NOMO-1 treated with dmso at 0.1 percent for 144 hours (cell line): ENCODE data around the gene IGSF9.

ENCODE experiments used
- DNase-seq: peaks from one replicate; lab custom pipeline; 2025; ENCODE audit not compliant: unreplicated experiment; lab: John Stamatoyannopoulos, UW

IGSF9 gene

DNA sequence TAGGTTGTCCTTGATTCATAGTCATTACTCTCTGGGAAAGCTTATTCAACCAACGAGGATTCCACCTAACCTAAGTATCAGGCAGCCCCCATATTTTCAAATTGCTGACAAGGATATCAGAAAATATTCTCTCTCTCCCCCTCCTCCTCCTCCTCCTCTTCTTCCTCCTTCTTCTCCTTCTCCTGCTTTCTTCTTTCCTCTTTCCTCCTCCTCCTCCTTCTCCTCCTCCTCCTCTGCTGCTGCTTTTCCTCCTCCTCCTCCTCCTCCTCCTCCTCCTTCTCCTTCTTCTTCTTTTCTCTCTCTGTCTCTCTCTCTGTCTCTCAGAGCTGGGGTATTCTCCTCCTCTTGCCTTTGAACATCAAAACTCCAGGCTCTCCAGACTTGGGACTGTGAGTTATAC lies 2.5 kb upstream of the IGSF9 start:
- no peak for DNase-seq

DNA sequence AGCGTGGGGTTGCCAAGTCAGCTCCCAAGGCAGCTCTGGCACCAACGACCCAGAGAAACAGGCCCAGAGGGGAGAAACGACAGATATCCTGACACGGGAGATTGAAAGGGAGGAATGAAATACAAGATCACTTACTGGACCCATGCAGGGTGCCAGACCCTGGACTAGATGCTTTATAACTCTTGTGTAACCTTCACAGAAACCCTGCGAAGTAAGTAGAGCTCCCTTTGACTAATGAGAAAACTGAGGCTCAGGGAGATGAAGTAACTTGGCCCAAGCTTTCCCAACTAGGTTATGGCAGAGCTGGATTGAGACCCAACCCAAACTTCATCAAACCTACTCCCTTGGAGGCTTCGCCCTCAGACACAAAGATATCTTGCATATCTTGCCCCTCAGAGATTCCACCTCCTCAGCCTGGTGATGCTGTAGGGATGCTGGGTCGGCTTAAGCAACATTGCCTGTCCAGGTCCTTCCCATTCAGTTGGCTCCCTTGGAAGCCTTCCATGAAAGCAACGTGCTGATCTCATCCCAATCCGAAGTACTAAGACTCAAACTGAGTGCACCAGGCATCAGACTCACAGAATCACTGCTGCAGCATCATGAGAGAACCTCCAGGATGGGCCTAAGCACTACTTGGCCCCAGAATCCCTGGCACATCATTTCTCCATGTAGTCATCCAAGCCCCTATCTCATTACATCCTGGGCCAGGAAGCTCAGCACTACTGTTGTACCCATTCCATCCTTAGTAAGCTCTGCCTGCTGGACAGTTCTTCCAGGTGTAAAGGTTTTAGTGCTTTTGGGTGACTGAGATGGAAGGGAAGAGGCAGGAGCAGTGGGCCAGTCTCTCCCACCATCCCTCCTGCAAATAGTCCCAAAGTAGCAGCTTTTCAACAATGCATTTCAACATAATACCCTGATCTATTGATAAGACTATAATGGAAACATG lies 1.1 kb upstream of the IGSF9 start:
- no peak for DNase-seq

DNA sequence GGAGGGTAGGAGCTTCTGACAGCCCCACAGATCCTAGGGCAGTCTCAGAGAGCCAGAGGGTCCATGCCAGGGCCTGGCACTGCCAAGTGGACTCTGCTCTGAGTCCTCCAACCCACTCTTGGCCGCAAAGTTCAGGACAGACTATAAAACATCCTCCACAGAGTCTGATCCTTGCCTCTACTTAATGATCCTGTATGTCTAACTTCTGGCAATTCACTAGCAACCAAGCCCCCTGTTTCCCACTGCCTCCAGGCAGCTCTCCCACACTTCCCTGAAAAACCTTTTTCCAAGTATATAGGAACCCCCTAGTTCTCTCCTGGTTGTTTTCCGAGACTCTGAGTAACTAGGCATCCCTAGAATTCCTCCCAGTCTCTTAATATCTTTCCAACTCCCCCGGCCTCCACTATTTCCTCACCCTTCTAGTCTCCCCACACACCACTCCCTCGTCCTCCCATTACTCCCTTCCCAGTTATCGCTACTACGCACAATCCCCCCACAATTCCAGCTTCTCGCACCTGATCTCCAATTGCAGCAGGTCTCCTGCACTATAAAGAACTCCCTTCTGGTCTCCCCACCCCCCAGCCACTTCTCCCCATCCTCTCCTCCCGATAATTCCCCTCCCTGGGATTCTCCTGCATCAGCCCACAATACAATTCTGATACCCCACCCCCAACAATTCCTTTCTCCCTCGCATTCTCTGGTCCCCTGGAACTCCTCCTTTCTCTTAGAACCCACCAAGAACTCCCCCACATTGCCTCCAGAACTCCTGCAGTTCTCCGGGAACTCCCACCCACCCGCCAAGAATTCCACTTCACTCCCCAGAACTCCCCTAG lies 574 bp downstream of the IGSF9 start:
- no peak for DNase-seq

GRCh38 chr1:159943908-159944622 lies 1.3 kb downstream of the IGSF9 start:
- no peak for DNase-seq

- no peak for DNase-seq
Observed at GRCh38 chr1:159943278-159943640, 2.2 kb downstream of the IGSF9 start.

GRCh38 chr1:159942632-159943277 lies 2.7 kb downstream of the IGSF9 start:
- DNase-seq, result no peak

- DNase-seq, result no peak
Observed at GRCh38 chr1:159941591-159942560, 3.5 kb downstream of the IGSF9 start.

DNA sequence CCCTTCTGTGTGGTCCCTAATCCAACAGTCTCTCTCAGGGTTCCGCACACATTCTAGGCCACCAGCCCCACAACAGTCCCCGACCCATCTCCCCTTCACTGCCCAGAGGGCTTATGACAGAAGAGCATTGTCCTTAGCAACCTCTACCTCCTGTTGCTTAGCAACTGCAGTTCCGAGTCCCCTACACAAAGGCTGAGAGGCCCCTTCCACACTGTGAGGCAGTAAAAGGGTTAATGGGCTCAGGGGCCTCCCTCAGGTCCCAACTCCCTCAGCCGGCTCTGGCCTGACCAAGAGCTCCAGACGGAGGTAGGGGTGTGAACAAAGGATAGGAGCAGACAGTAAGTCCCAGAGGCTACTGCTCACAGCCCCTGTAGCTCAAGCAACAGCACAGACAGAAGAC lies 4.3 kb downstream of the IGSF9 start:
- no peak for DNase-seq

GRCh38 chr1:159940006-159940620 lies 5.3 kb downstream of the IGSF9 start:
- DNase-seq, result no peak

DNA sequence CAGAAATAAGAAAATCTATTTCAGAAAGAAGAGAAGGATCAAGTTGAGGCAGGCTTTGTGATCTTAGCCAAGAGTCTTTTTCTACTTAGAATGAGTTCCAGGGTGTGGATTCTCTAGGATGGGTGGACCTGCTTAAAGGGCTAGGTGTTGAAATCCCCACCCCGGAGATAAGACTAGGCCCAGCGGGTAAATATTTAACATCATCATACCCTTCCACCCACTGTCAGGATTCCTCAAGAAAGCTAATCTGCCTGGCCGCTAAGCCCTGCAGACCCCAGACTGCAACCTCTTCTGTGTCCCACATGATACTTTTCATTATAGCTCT lies 5.8 kb downstream of the IGSF9 start:
- DNase-seq, result no peak

- DNase-seq, result no peak
Observed at GRCh38 chr1:159938905-159939677, 6.3 kb downstream of the IGSF9 start.

DNA sequence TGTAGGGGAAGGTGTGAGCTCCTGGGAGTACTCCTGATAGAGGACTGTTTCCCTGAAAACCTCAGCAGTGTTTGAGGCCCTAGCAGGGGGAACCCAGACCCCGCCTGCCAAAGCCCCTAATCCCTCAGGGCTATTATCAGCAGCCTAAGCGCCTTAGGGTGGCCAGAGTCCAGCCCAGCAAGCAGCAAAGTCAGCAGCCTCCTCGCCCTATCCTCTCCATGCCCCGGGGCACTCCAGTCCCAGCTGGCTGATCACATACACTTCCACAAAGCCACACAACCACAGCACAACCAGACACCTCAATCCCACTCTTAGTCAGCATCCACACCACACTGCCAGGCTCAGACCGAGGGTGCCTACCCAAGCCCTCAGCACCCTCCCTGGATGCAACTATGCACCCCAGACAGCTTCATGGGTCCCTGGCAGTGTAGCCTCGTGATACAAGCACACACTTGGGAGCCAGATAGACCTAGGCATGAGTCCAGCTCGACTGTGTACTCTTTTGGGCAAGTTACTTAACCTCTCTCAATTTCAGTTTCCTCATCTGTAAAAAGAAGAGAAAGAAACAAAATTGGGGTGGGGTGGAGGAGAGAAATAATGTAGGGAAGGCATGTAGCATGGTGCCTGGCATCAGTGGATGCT lies 7.1 kb downstream of the IGSF9 start:
- no peak for DNase-seq

- peak; percentile 58 for DNase-seq
Observed at GRCh38 chr1:159937054-159937750, 8.2 kb downstream of the IGSF9 start.

- DNase-seq, result peak; percentile 53
Observed at GRCh38 chr1:159936273-159936904, 9.0 kb downstream of the IGSF9 start.

GRCh38 chr1:159935719-159936272 lies 9.6 kb downstream of the IGSF9 start:
- DNase-seq, result peak; percentile 62

DNA sequence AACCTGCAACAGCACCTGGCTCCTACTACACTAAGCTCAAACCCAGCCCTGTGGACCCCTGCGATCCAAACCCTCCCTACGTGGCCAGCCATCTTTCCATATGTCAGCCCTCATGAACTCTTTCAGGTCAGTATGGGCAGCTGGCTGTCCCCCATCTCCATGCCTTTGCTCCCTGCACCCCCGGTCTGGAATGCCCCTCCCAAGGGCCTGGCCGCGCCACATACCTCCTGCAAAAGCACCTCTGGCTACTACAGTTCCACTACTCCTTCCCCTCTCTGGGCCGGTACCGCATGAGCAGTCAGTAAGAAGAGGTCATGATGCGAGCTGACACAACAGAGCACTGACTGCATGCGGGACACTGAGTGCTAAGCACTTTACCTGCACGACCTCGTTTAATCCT lies 10.1 kb downstream of the IGSF9 start:
- no peak for DNase-seq
